Measurements from ENCODE around the gene PCDH9.

PCDH9 gene, protein sequence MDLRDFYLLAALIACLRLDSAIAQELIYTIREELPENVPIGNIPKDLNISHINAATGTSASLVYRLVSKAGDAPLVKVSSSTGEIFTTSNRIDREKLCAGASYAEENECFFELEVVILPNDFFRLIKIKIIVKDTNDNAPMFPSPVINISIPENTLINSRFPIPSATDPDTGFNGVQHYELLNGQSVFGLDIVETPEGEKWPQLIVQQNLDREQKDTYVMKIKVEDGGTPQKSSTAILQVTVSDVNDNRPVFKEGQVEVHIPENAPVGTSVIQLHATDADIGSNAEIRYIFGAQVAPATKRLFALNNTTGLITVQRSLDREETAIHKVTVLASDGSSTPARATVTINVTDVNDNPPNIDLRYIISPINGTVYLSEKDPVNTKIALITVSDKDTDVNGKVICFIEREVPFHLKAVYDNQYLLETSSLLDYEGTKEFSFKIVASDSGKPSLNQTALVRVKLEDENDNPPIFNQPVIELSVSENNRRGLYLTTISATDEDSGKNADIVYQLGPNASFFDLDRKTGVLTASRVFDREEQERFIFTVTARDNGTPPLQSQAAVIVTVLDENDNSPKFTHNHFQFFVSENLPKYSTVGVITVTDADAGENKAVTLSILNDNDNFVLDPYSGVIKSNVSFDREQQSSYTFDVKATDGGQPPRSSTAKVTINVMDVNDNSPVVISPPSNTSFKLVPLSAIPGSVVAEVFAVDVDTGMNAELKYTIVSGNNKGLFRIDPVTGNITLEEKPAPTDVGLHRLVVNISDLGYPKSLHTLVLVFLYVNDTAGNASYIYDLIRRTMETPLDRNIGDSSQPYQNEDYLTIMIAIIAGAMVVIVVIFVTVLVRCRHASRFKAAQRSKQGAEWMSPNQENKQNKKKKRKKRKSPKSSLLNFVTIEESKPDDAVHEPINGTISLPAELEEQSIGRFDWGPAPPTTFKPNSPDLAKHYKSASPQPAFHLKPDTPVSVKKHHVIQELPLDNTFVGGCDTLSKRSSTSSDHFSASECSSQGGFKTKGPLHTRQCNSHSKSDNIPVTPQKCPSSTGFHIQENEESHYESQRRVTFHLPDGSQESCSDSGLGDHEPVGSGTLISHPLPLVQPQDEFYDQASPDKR (N-terminal part only)

DNA sequence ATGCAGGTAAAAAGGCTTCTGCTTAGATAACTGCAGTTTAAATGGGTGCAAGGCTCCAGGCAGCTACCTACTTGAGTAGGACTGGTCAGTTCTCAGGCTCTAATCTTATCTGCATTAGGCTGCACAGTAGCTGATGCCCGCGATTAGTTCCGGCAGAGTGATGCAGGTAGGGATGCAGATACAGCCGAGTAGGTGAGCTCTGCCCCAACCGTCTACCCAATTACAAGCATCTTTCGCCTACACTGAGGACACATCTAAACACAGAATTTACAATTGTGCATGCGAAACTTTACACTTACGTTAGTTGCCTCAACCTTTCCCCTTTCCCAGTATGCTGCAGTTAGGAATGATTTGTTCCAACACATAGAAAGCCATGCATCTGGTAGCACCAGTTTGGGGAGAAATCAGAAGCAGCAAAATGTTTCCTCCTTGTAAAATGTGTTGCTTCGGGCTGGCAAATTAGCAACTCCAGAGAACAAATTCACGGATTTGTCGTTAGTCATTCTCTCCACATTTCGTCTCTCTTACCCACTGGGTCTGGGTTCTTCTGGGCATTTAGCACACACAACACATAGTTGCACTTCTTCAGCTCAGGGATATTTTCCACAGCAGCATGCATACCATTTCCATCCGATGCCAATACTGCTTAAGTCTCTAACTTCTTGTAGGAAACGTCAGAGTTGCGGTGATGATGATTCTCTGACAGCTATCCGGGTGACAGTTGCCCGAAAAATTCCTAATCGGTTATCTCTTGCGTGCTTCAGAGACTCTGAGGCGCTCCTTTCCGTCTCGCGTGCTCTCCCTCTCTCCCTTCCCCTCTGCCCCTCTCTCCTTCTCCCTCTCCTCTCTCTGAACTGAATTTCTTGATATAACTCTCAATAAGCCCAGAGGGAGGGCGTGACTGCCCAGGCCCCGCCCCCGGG lies at the start of gene PCDH9:
TSS of gene PCDH9 (minus strand) at position 856 of the 923 bp plus-strand sequence. CDS start 1,896 bp downstream, outside the sequence.
- peak within 1 kb of the TSS; percentile 69 for H3K27ac ChIP-seq (ENCODE audit: low read depth, low read length)
- H3K4me3 ChIP-seq (ENCODE audit: low read depth, low read length): peak within 1 kb of the TSS; percentile 76
- no peaks in the 10 kb centered on the region for H3K9me3 ChIP-seq (ENCODE audit: control insufficient read depth, insufficient read depth, low read length)
- peak within 1 kb of the TSS; percentile 58 for H3K9ac ChIP-seq (ENCODE audit: low read depth, low read length)
- H3K36me3 ChIP-seq (ENCODE audit: control insufficient read depth, insufficient read depth, low read length): no peaks in the 10 kb centered on the region
- H3K27me3 ChIP-seq (ENCODE audit: control insufficient read depth, insufficient read depth, low read length): peaks cover 27% of the 10 kb centered on the region
- H3K4me1 ChIP-seq (ENCODE audit: control insufficient read depth, insufficient read depth, low read length): peaks cover 12% of the 10 kb centered on the region

DNA sequence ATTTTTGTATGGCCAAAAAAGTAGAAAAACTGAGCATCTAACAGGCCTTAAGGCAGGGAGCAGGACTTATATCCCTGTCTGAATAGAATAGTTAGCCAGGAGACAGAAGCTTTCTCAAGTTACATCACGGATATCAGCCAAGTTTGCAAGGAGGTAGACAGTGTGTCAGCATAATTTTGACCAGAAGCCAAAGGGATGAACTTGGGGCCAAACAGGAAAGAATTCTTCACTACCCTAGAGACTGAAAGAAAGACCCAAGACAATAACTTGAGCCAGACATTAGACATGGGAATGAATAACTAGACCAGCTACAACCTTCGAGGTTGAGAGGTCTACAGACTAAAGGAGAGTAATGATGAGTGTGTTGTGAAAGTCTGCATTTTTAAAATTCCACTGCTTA lies 48.1 kb upstream of the PCDH9 start:
- Histone ChIP-seq H3K27ac (ENCODE audit: low read depth, low read length) (no peak overlapping the region), H3K9ac (ENCODE audit: low read depth, low read length) (no peak overlapping the region), H3K9me3 (ENCODE audit: control insufficient read depth, insufficient read depth, low read length) (no peaks in the 10 kb centered on the region), H3K27me3 (ENCODE audit: control insufficient read depth, insufficient read depth, low read length) (no peaks in the 10 kb centered on the region), H3K4me1 (ENCODE audit: control insufficient read depth, insufficient read depth, low read length) (peaks cover 17% of the 10 kb centered on the region), H3K36me3 (ENCODE audit: control insufficient read depth, insufficient read depth, low read length) (no peaks in the 10 kb centered on the region), H3K4me3 (ENCODE audit: low read depth, low read length) (no peak overlapping the region)

DNA sequence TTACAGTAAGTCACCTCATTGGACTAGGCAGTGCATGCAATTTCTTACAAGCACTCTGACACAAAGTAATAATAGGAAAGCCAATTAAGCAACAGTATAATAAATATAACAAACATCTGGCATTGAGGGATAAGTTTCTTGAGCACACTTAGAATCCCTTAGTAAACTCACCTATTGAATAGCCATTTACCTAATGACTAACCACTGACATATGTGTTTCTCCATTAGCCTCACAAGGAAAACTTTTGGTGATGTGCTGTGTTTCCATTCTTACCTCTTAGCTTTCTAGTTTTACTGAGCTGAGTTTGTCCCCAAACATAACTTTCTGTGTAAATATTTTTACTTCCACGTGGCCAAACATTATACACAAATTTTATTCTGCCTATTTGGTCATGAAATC lies 47.4 kb upstream of the PCDH9 start:
- Histone ChIP-seq H3K9me3 (ENCODE audit: control insufficient read depth, insufficient read depth, low read length) (no peaks in the 10 kb centered on the region), H3K9ac (ENCODE audit: low read depth, low read length) (no peak overlapping the region), H3K4me3 (ENCODE audit: low read depth, low read length) (no peak overlapping the region), H3K27me3 (ENCODE audit: control insufficient read depth, insufficient read depth, low read length) (no peaks in the 10 kb centered on the region), H3K27ac (ENCODE audit: low read depth, low read length) (no peak overlapping the region), H3K36me3 (ENCODE audit: control insufficient read depth, insufficient read depth, low read length) (no peaks in the 10 kb centered on the region), H3K4me1 (ENCODE audit: control insufficient read depth, insufficient read depth, low read length) (peaks cover 23% of the 10 kb centered on the region)

DNA sequence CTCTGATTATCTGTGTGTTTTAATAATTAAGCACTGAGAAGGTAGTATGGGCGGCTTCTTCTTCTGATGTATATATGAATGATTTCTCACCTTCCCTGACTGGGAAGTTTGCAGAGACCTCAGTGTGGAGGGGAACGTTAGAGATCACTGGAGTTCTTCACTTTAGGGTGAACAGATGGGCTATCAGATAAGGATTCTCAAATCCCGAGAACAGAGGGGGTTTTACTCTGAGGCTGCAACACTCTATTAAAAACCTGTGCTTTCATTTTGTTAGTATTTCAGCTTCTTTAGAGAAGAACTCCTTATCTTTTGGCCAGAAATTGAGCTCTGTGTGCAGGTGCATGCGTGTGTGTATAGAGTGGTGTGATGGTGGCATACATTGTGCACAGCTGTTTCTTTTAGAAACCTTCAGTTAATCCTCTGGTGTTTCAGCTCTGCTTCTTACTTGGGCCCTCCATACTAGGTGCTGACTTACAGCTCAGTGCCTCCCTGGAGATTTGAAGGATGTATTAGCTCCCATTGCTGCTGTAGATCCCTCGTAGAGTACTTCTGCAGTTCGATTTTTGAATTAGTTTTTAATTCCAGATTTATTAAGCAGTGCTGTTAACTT lies 45.3 kb upstream of the PCDH9 start:
- Histone ChIP-seq H3K4me1 (ENCODE audit: control insufficient read depth, insufficient read depth, low read length) (peaks cover 18% of the 10 kb centered on the region), H3K36me3 (ENCODE audit: control insufficient read depth, insufficient read depth, low read length) (no peaks in the 10 kb centered on the region), H3K27me3 (ENCODE audit: control insufficient read depth, insufficient read depth, low read length) (no peaks in the 10 kb centered on the region), H3K4me3 (ENCODE audit: low read depth, low read length) (no peak overlapping the region), H3K27ac (ENCODE audit: low read depth, low read length) (no peak overlapping the region), H3K9ac (ENCODE audit: low read depth, low read length) (no peak overlapping the region), H3K9me3 (ENCODE audit: control insufficient read depth, insufficient read depth, low read length) (no peaks in the 10 kb centered on the region)

DNA sequence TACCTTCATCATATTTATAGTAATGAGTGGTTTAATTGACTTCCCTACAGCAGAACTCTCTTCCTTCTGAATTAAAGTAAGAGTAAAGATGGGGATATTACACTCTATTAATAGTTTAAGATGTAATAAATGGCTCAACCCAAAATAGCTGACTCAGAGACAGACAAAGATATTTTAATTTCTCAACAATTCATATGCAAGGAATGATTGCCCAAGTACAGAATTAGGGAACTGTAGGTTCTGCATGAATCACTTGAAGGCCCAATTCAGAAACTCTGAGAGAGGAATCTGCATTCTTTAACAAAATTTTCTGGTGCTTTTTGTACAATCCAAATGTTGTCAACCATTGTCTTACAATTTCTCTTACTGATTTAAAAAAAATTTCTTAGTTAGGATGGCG lies 42.9 kb upstream of the PCDH9 start:
- Histone ChIP-seq H3K4me1 (ENCODE audit: control insufficient read depth, insufficient read depth, low read length) (peaks cover 18% of the 10 kb centered on the region), H3K27me3 (ENCODE audit: control insufficient read depth, insufficient read depth, low read length) (no peaks in the 10 kb centered on the region), H3K9ac (ENCODE audit: low read depth, low read length) (no peak overlapping the region), H3K27ac (ENCODE audit: low read depth, low read length) (no peak overlapping the region), H3K9me3 (ENCODE audit: control insufficient read depth, insufficient read depth, low read length) (no peaks in the 10 kb centered on the region), H3K4me3 (ENCODE audit: low read depth, low read length) (no peak overlapping the region), H3K36me3 (ENCODE audit: control insufficient read depth, insufficient read depth, low read length) (no peaks in the 10 kb centered on the region)

DNA sequence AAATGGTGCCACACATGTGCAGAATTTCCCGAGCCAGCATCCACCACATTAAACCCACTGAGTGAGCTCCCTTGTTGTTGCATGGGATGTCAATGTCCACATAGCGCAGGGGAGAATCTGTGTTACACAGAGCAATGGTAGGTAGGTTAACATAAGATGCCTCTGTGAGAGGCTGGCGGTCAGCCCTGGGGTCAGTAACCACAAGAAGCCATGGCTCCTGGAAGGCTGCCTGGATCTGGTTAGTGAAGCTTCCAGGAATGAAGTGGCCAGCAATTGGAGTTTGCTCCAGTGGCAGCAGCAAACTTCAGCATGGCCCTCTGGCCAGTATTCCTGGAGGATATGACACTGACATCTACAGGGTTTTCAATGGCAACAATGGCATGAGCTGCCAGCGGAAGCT lies 37.0 kb upstream of the PCDH9 start:
- H3K4me3 ChIP-seq (ENCODE audit: low read depth, low read length): no peak overlapping the region
- no peaks in the 10 kb centered on the region for H3K36me3 ChIP-seq (ENCODE audit: control insufficient read depth, insufficient read depth, low read length)
- H3K9ac ChIP-seq (ENCODE audit: low read depth, low read length): no peak overlapping the region
- no peaks in the 10 kb centered on the region for H3K27me3 ChIP-seq (ENCODE audit: control insufficient read depth, insufficient read depth, low read length)
- H3K4me1 ChIP-seq (ENCODE audit: control insufficient read depth, insufficient read depth, low read length): no peaks in the 10 kb centered on the region; the same call in 1 of the 2 replicates
- no peaks in the 10 kb centered on the region for H3K9me3 ChIP-seq (ENCODE audit: control insufficient read depth, insufficient read depth, low read length)
- H3K27ac ChIP-seq (ENCODE audit: low read depth, low read length): no peak overlapping the region

DNA sequence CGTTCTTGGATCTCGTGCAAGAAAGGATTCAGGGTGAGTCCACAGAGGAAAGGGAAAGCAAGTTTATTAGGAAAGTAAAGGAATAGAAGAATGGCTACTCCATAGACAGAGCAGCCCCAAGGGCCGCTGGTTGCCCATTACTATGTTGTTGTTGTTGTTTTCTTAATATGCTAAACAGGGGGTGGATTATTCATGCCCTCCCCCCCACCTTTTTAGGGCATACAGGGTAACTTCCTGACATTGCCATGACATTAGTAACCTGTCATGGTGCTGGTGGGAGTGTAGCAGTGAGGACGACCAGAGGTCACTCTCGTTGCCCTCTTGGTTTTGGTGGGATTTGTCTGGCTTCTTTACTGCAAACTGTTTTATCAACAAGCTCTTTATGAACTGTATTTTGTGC lies 29.1 kb upstream of the PCDH9 start:
- H3K27ac ChIP-seq (ENCODE audit: low read depth, low read length): peak overlapping the region; percentile 71
- H3K4me3 ChIP-seq (ENCODE audit: low read depth, low read length): no peak overlapping the region
- H3K36me3 ChIP-seq (ENCODE audit: control insufficient read depth, insufficient read depth, low read length): no peaks in the 10 kb centered on the region
- peaks cover 26% of the 10 kb centered on the region for H3K4me1 ChIP-seq (ENCODE audit: control insufficient read depth, insufficient read depth, low read length)
- no peaks in the 10 kb centered on the region for H3K9me3 ChIP-seq (ENCODE audit: control insufficient read depth, insufficient read depth, low read length)
- H3K27me3 ChIP-seq (ENCODE audit: control insufficient read depth, insufficient read depth, low read length): no peaks in the 10 kb centered on the region
- no peak overlapping the region for H3K9ac ChIP-seq (ENCODE audit: low read depth, low read length)

DNA sequence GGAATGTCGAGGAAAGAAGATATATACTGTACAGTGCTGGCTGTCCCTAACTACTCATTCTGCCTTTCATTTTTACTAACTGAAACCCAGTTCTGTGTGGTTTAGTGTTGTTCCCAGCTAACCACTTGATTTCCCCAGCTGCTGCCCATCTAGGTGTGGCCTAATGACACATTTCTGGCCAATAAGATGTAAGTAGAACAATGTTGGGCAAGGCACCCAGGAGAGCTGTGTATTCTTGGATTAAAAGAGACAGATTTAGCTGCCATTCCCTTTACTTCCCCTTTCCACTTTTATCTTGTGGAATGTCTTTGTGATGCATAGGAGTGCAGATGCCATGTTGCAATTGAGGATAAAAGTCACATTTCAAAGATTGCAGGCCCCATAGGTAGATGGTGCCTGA lies 28.3 kb upstream of the PCDH9 start:
- Histone ChIP-seq H3K9ac (ENCODE audit: low read depth, low read length) (no peak overlapping the region), H3K27ac (ENCODE audit: low read depth, low read length) (peak overlapping the region; percentile 71), H3K36me3 (ENCODE audit: control insufficient read depth, insufficient read depth, low read length) (no peaks in the 10 kb centered on the region), H3K4me1 (ENCODE audit: control insufficient read depth, insufficient read depth, low read length) (peaks cover 26% of the 10 kb centered on the region), H3K4me3 (ENCODE audit: low read depth, low read length) (0 out of 2 replicates have a peak overlapping the region, but pooled peaks have one; percentile 11), H3K9me3 (ENCODE audit: control insufficient read depth, insufficient read depth, low read length) (no peaks in the 10 kb centered on the region), H3K27me3 (ENCODE audit: control insufficient read depth, insufficient read depth, low read length) (no peaks in the 10 kb centered on the region)

DNA sequence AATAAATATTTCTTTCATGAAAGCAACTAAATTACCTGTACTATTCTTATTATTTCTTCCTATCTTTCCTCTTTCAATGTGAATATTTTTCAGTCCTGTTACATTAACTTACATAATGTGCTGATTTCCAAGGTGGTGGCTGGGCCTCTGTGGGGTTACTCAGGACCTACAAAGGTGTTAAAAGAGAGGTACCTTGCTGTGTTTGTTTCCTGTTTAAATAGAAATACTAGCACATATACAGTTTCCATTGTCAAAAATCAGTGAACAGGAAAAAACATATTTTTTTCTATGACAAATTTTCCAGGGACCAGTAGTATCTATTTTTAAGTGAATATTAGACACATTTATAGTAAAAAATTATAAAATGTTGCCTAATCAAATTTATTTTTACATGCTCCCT lies 8.7 kb upstream of the PCDH9 start:
- no peaks in the 10 kb centered on the region for H3K36me3 ChIP-seq (ENCODE audit: control insufficient read depth, insufficient read depth, low read length)

More for the DNA sequence above, 8.7 kb upstream of the PCDH9 start:
- Histone ChIP-seq H3K27me3 (ENCODE audit: control insufficient read depth, insufficient read depth, low read length) (no peaks in the 10 kb centered on the region; the same call in 1 of the 2 replicates), H3K9me3 (ENCODE audit: control insufficient read depth, insufficient read depth, low read length) (no peaks in the 10 kb centered on the region), H3K4me1 (ENCODE audit: control insufficient read depth, insufficient read depth, low read length) (peaks cover 5% of the 10 kb centered on the region; the same call in 1 of the 2 replicates), H3K9ac (ENCODE audit: low read depth, low read length) (no peak overlapping the region), H3K27ac (ENCODE audit: low read depth, low read length) (no peak overlapping the region), H3K4me3 (ENCODE audit: low read depth, low read length) (no peak overlapping the region)
